CD14-positive monocyte (primary cell): Measurements from ENCODE around the gene GREB1L. TPM values are rescaled to one million over a fixed set of nuclear protein-coding genes. Genes with fewer than 3 reads are reported as not detected.

Source experiments
- DNase-seq, 3 donors: peaks; one replicate each; pipeline ENCODE4 v3.0.0-alpha.2; 2011 to 2022
- H2AFZ ChIP-seq: 2 replicates; pipeline ENCODE4 v1.6.0; 2012; ENCODE audit warnings: mild to moderate bottlenecking, low read depth, low read length, inconsistent platforms; ENCODE audit not compliant: insufficient read depth, poor library complexity, severe bottlenecking
- H3K27ac ChIP-seq, 2 donors: 1 replicate in 1 of 2; 2 replicates in 1 of 2; pipeline ENCODE4 v1.5.1; 2012 to 2013; ENCODE audit warnings: low read length in 2 of 2, control low read depth in 1 of 2, inconsistent platforms in 1 of 2, low read depth in 1 of 2, mild to moderate bottlenecking in 1 of 2
- H3K27me3 ChIP-seq, 2 donors: one replicate each; pipeline versions ENCODE4 v1.6.0 to v1.6.1; 2011 to 2013; ENCODE audit warnings: low read length in 2 of 2; ENCODE audit not compliant: control insufficient read depth in 2 of 2, insufficient read depth in 2 of 2
- H3K36me3 ChIP-seq, 2 donors: replicated peaks in 1 of 2; 1 replicate in 1 of 2; 2 replicates in 1 of 2; pipeline versions ENCODE4 v1.5.1 to v1.6.1; 2012 to 2013; ENCODE audit warnings: low read length in 2 of 2, control low read depth in 1 of 2, inconsistent platforms in 1 of 2, mild to moderate bottlenecking in 1 of 2; ENCODE audit not compliant: insufficient read depth in 2 of 2, control insufficient read depth in 1 of 2
- H3K4me1 ChIP-seq, 2 donors: 1 replicate in 1 of 2; 2 replicates in 1 of 2; pipeline versions ENCODE4 v1.5.1 to v1.6.1; 2012 to 2013; ENCODE audit warnings: low read length in 2 of 2, control low read depth in 1 of 2, inconsistent platforms in 1 of 2, mild to moderate bottlenecking in 1 of 2, moderate library complexity in 1 of 2; ENCODE audit not compliant: insufficient read depth in 2 of 2, control insufficient read depth in 1 of 2
- H3K4me2 ChIP-seq: replicated peaks from 2 replicates; pipeline ENCODE3; 2012; ENCODE audit warnings: low read length, moderate library complexity, mild to moderate bottlenecking; ENCODE audit not compliant: poor library complexity, severe bottlenecking; ENCODE audit errors: extremely low read depth
- H3K4me3 ChIP-seq, 3 experiments: fragments of 200-600 bp in 1 of 3; sonication (generic) in 1 of 3; replicated peaks in 1 of 3; 1 replicate in 2 of 3; 2 replicates in 1 of 3; pipeline ENCODE4 v1.5.1; 2011 to 2013; ENCODE audit warnings: low read length in 3 of 3, mild to moderate bottlenecking in 3 of 3, control low read depth in 2 of 3, low read depth in 2 of 3, inconsistent platforms in 1 of 3, moderate library complexity in 1 of 3
- H3K79me2 ChIP-seq: 2 replicates; pipeline ENCODE4 v1.6.0; 2012; ENCODE audit warnings: mild to moderate bottlenecking, control low read depth, inconsistent platforms, low read length, moderate library complexity; ENCODE audit not compliant: insufficient read depth
- H3K9ac ChIP-seq: 2 replicates; pipeline ENCODE4 v1.6.0; 2017; ENCODE audit warnings: low read length, mild to moderate bottlenecking; ENCODE audit not compliant: insufficient read depth, poor library complexity, severe bottlenecking
- H3K9me3 ChIP-seq, 2 donors: replicated peaks in 1 of 2; 1 replicate in 1 of 2; 2 replicates in 1 of 2; pipeline versions ENCODE4 v1.5.1 to v1.6.1; 2012 to 2013; ENCODE audit warnings: low read length in 2 of 2, control low read depth in 1 of 2; ENCODE audit not compliant: control insufficient read depth in 1 of 2, insufficient read depth in 1 of 2
- H4K20me1 ChIP-seq: 2 replicates; pipeline ENCODE4 v1.6.0; 2012; ENCODE audit warnings: mild to moderate bottlenecking, low read length, control low read depth, moderate library complexity; ENCODE audit not compliant: insufficient read depth
- H3K27ac Mint-ChIP-seq, 7 donors: one replicate each; pipeline ENCODE4 v1.8.0; 2020; ENCODE audit warnings: mild to moderate bottlenecking in 7 of 7, mixed read lengths in 7 of 7, moderate library complexity in 6 of 7, inconsistent platforms in 2 of 7
- H3K27me3 Mint-ChIP-seq, 3 donors: one replicate each; pipeline ENCODE4 v1.8.0; 2021 to 2022; ENCODE audit warnings: low read depth in 3 of 3, mild to moderate bottlenecking in 3 of 3, mixed read lengths in 3 of 3, moderate library complexity in 3 of 3, inconsistent platforms in 1 of 3
- H3K36me3 Mint-ChIP-seq, 2 donors: one replicate each; pipeline ENCODE4 v1.8.0; 2020; ENCODE audit warnings: mixed read lengths in 2 of 2, inconsistent platforms in 1 of 2, mild to moderate bottlenecking in 1 of 2
- H3K4me1 Mint-ChIP-seq: one replicate; pipeline ENCODE4 v1.8.0; 2020; ENCODE audit warnings: mild to moderate bottlenecking, mixed read lengths
- H3K4me3 Mint-ChIP-seq, 2 donors: one replicate each; pipeline ENCODE4 v1.8.0; 2020; ENCODE audit warnings: mild to moderate bottlenecking in 2 of 2, mixed read lengths in 2 of 2, moderate library complexity in 1 of 2
- H3K9me3 Mint-ChIP-seq, 7 donors: one replicate each; pipeline ENCODE4 v1.8.0; 2020 to 2022; ENCODE audit warnings: mixed read lengths in 7 of 7, mild to moderate bottlenecking in 6 of 7, moderate library complexity in 6 of 7, inconsistent platforms in 2 of 7
- CTCF ChIP-seq: fragments of 200-600 bp; IDR thresholded peaks from one replicate; pipeline ENCODE4 v1.8.0; 2022; ENCODE audit warnings: antibody characterized with exemption, mild to moderate bottlenecking
- WGBS: methylation state at CpG from one replicate; pipeline ENCODE4 v1.1.5; 2013; ENCODE audit warnings: missing lambda C conversion rate; ENCODE audit not compliant: insufficient coverage; 5-methylcytosine and 5-hydroxymethylcytosine counted together
- intact Hi-C, 2 donors: fragments of 100-400 bp; cut with micrococcal nuclease; formaldehyde crosslinking; loops; one replicate each; pipeline versions ENCODE4 v1.15.0 to v1.15.1; 2023
- polyA plus RNA-seq, 3 donors: library from polyadenylated mRNA; depleted of rRNA in 1 of 3; unstranded in 2 of 3; stranded (reverse) in 1 of 3; fragments of 300-500 nt in 2 of 3; fragments of >200 nt in 1 of 3; fragmentation: Illumina TruSeq in 2 of 3; gene quantifications; 1 replicate in 2 of 3; 2 replicates in 1 of 3; pipeline ENCODE4 v1.2.3, GENCODE V29; 2012 to 2021

The GREB1L gene
- polyA plus RNA-seq, 3 donors, result 0.02 to 0.03 TPM; not detected in 1

GRCh38 chr18:21550510-21550970 is 308.5 kb downstream of the GREB1L start:
- Mint-ChIP-seq H3K36me3 (peaks cover 47 to 79% of the 10 kb centered on the region in 2 donors), H3K27me3 (no peaks in the 10 kb centered on the region), H3K4me3 (no peak overlapping the region), H3K27ac (no peak overlapping the region), H3K4me1 (peaks cover 2% of the 10 kb centered on the region), H3K9me3 (peaks cover 0 to 1% (median 0%) of the 10 kb centered on the region in 7 donors)
- intact Hi-C loops, result no loop called here
- H3K4me3 ChIP-seq, result no peak overlapping the region
- no peaks in the 10 kb centered on the region for H3K27me3 ChIP-seq
- no peak overlapping the region for H2AFZ ChIP-seq
- no peaks in the 10 kb centered on the region for H3K79me2 ChIP-seq
- H4K20me1 ChIP-seq, result no peaks in the 10 kb centered on the region
- peaks cover 17 to 87% of the 10 kb centered on the region in 2 donors for H3K36me3 ChIP-seq
- no peak overlapping the region for H3K9ac ChIP-seq
- H3K4me1 ChIP-seq, result peaks cover 0 to 1% of the 10 kb centered on the region in 2 donors
- no peak for TF ChIP-seq CTCF
- 97% methylated on average over 9 of the region's 11 CpGs for WGBS
- DNase-seq, result no peak
- no peak overlapping the region for H3K27ac ChIP-seq
- H3K9me3 ChIP-seq, result no peaks in the 10 kb centered on the region
- no peak overlapping the region for H3K4me2 ChIP-seq

GRCh38 chr18:21557607-21558253 is 315.7 kb downstream of the GREB1L start:
- peaks cover 15% of the 10 kb centered on the region for H3K4me1 Mint-ChIP-seq
- peaks cover 36 to 60% of the 10 kb centered on the region in 2 donors for H3K36me3 Mint-ChIP-seq
- H3K4me1 ChIP-seq, result peaks cover 5 to 7% of the 10 kb centered on the region in 2 donors
- H3K27me3 Mint-ChIP-seq, result no peaks in the 10 kb centered on the region
- H3K9ac ChIP-seq, result no peak overlapping the region
- no peaks in the 10 kb centered on the region for H3K79me2 ChIP-seq
- H3K27me3 ChIP-seq, result no peaks in the 10 kb centered on the region
- H3K27ac ChIP-seq, result peak overlapping the region in 1 of 2 donors; percentile 53
- DNase-seq, result no peak
- intact Hi-C loops, result no loop called here
- no peak overlapping the region for H3K4me3 Mint-ChIP-seq
- no peak overlapping the region for H2AFZ ChIP-seq
- WGBS, result 62% methylated on average over 2 of the region's 6 CpGs
- H3K36me3 ChIP-seq, result peaks cover 40 to 69% of the 10 kb centered on the region in 2 donors
- no peak overlapping the region for H3K4me3 ChIP-seq
- H3K4me2 ChIP-seq, result no peak overlapping the region
- TF ChIP-seq CTCF, result no peak
- H4K20me1 ChIP-seq, result no peaks in the 10 kb centered on the region
- H3K27ac Mint-ChIP-seq, result peak overlapping the region in 2 of 7 donors; percentile 26 to 79
- no peaks in the 10 kb centered on the region for H3K9me3 ChIP-seq
- no peaks in the 10 kb centered on the region for H3K9me3 Mint-ChIP-seq
